HG02970 (cell line): Measurements from ENCODE around the gene VTN.

Experiments used
- ATAC-seq: cut with Tn5 transposase; IDR thresholded peaks from one replicate; pipeline ENCODE4 v1.9.1; 2021; ENCODE audit warnings: mild to moderate bottlenecking, moderate library complexity, moderate number of reproducible peaks; ENCODE audit not compliant: unreplicated experiment, low FRiP score

VTN gene, protein sequence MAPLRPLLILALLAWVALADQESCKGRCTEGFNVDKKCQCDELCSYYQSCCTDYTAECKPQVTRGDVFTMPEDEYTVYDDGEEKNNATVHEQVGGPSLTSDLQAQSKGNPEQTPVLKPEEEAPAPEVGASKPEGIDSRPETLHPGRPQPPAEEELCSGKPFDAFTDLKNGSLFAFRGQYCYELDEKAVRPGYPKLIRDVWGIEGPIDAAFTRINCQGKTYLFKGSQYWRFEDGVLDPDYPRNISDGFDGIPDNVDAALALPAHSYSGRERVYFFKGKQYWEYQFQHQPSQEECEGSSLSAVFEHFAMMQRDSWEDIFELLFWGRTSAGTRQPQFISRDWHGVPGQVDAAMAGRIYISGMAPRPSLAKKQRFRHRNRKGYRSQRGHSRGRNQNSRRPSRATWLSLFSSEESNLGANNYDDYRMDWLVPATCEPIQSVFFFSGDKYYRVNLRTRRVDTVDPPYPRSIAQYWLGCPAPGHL

GRCh38 chr17:28370035-28370743 lies at the start of gene VTN:
TSS of gene VTN (minus strand) at chr17:28370307. CDS start at chr17:28370203, 104 bp downstream.
- ATAC-seq, result no peak

- ATAC-seq, result no peak
These were observed 46.7 kb upstream of the VTN start for GRCh38 chr17:28416703-28417311.

- ATAC-seq, result no peak
These were observed 45.8 kb upstream of the VTN start for GRCh38 chr17:28415886-28416285.

GRCh38 chr17:28413804-28414203 lies 43.7 kb upstream of the VTN start:
- no peak for ATAC-seq

DNA sequence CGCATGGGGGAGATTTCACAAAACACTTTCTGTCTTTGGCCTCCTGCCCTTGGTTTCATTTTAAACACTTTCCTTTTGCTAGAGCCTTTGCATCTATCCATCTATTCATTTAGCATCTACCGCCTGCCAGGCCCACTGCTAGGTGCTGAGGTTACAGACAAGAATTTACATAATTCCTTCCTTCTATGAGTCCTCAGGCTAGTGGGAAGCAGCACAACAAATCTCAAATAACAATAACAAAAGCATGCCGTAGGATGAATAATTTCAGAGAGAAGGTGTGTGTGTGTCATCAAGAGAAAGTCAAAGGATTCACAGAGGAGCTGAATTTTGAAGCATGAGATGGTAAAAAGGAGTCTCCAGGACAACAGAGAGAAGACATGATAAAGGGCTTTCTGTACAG lies 42.0 kb upstream of the VTN start:
- no peak for ATAC-seq

GRCh38 chr17:28407974-28408306 lies 37.8 kb upstream of the VTN start:
- ATAC-seq, result no peak

GRCh38 chr17:28407130-28407973 lies 37.2 kb upstream of the VTN start:
- no peak for ATAC-seq

DNA sequence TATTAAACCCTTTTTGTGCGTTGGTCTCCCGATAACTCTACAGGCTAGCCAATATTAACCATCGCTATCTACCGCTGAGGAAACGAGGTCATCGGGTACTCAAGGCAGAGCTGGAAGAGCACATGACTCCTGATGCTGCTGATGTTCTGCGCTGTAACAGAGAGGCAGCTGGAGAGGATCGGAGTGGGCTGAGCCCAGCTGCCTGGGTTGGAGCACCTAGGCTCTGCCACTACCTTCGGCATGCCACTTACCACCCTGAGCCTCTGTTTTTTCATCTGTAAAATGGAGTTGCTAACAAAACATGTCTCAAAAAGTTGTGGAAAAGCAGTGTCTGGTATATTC lies 36.3 kb upstream of the VTN start:
- no peak for ATAC-seq

- ATAC-seq, result no peak
These were observed 35.7 kb upstream of the VTN start, which contains the start of gene SLC46A1 for GRCh38 chr17:28405632-28406472. TSS of gene SLC46A1 (minus strand) at chr17:28406212. CDS start at chr17:28406114, 98 bp downstream.

DNA sequence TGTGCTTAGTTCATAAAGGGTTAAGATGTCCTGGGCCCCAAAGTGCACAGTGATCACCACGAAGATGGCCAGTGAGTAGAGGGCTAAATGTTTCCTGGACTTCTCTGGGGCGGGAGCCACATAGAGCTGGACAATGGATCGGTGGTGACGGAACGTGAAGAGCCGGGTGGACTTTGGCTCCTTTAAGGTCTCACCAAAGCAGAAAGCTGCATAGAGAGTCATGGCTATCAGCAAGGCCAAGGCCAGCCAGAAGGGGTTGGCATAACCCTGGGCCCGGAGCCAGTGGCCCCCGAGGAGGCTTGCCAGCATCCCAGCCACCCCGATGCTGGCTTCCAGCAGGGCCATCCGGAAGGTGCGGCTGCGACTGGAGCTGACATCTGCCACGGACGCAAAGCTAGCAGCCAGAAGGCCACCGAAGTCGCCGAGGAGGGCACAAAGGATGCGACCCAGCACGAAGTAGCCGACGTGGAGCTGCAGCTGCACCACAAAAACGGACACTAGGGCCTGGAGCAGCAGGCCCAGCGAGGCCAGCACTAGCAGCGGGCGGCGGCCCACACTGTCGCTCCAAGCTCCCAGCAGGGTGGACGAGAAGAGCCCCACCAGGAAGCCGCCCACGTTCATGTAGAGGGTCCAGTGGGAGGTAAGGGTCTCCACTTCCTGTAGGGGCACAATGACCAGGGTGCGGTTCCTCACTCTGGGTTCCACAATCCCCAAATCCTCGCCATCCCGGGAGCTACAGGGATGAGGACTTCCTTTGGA lies 34.9 kb upstream of the VTN start:
- no peak for ATAC-seq

DNA sequence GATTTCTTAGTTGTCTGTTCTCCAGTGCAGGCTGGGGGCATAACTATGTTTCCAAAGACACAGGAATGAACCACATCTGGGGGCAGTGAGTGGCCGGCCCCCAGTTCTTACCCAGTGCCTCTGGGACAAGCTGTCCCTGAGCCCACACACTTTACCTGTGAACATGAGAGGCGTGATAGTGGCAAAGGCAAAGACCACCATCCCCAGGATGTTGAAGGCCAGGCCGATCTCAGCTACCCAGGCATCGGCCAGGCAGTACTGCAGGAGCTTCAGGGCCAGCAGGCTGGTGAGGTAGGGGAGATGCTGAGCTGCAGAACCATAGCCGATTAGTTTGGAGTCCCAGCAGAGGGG lies 34.3 kb upstream of the VTN start:
- ATAC-seq, result no peak

GRCh38 chr17:28404007-28404406 lies 33.9 kb upstream of the VTN start:
- ATAC-seq, result no peak

DNA sequence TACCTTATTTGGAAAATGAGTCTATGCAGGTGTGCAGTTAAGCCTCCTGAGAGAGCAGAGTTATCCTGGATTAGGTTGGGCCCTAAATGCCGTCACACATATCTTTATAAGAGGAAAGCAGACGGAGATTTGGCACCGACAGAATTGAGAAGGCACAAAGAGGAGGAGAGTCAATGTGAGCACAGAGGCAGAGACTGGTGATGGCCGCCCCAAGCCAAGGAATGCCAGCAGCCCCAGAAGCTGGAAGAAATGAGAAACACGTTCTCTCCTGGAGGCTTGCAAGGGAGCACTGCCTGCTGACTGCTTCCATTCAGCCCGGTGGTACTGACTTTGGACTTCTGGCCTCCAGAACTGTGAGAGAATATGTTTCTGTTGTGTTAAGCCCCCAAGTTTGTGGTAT lies 32.7 kb upstream of the VTN start:
- ATAC-seq, result no peak

- ATAC-seq, result no peak
These were observed 32.1 kb upstream of the VTN start for GRCh38 chr17:28402224-28402630.

- no peak for ATAC-seq
These were observed 29.7 kb upstream of the VTN start for GRCh38 chr17:28399808-28400207.

- no peak for ATAC-seq
These were observed 28.3 kb upstream of the VTN start for GRCh38 chr17:28398280-28398981.

DNA sequence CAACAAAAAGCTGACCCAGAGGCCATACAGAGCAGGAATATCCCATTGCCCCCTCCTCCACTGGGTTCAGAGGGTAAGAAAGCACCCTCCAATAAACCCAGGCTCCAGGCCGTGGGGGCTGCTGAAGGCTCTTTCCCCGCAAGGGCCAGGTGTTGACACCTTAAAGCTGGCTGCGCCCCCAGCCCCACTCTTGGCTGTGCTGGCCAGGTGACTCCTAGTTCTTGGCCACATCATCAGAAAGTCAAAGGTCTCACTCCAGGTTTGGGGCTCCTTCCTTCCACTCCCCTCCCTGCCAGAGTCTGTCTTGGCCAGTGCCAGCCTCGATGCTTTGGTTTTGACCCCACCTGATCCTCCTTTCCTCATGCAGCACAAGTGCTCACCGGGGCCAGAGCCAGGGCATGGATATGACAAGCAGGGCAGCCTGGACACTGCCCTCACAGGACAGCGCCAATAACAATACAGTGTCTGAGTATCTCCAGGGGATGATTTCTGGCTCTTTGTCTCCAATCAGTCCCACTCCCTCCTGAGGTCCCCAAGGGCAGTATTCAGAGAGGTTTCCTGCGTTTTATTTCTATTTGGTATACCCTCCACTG lies 27.7 kb upstream of the VTN start:
- no peak for ATAC-seq

- no peak for ATAC-seq
These were observed 27.2 kb upstream of the VTN start for GRCh38 chr17:28397275-28397674.
